ENCODE data around the gene PRPF31.

The PRPF31 gene

GRCh38 chr19:54106716-54107115, 8.8 kb upstream of the PRPF31 start:
- DNase-seq (ENCODE audit: low read depth in 2 of 2, low spot score in 1 of 2): no peak

DNA sequence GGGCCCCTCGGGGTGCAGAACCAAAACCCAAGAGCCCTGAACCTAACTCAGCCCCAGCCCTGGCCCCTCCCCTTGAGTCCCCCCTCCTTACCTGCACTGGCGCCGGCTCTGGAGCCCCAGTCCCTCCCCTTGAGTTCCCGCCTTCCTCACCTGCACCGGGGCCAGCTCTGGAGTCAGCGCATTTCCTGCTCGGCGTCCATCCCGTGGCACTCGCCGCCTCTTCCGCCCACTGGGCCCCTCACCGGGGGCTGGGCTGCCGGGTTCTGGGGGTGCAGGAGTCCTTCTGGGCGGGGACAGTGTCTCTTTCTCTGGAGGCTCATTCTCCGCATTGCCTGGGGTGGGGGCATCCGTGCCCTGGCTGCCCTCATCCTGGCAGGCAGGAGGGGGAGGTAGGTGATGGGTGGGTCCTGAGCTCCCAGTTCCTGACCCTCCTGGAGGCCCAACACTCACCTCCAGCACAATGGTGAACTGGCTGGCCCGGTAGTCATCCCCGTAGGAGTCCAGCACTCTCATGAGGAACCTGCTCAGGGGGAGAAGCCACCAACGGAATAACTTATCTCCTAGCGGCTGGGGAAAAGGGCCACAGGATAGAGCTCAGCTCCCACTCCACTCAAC, 7.6 kb upstream of the PRPF31 start:
- no peak for DNase-seq (ENCODE audit: low read depth in 2 of 2, low spot score in 1 of 2)

- no peak for DNase-seq (ENCODE audit: low read depth in 2 of 2, low spot score in 1 of 2)
Measured at GRCh38 chr19:54108496-54108895, 7.1 kb upstream of the PRPF31 start.

DNA sequence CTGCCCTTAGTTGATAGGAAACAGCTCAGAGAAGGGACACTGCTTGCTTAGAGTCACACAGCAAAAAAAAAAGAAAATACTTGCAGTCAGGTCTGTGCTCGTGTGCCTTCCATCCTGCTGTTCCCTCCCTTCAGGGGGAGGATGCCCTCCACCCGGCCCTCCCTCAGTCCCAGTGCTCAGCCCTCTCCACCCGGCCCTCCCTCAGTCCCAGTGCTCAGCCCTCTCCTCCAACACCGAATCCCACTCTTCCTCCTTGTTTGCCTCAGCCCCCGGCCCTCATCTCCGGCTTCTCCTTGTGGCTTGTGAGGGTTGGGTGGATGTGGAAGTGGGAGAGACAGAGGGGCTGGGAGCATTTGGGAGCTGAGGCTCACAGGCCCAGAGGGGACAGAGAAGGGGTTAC, 5.9 kb upstream of the PRPF31 start:
- DNase-seq (ENCODE audit: low read depth in 2 of 2, low spot score in 1 of 2): no peak

GRCh38 chr19:54114340-54115108, 1.0 kb upstream of the PRPF31 start:
- no peak for DNase-seq (ENCODE audit: low read depth in 2 of 2, low spot score in 1 of 2)

- DNase-seq (ENCODE audit: low read depth in 2 of 2, low spot score in 1 of 2): no peak
Measured at GRCh38 chr19:54121259-54121658, 5.7 kb downstream of the PRPF31 start.

DNA sequence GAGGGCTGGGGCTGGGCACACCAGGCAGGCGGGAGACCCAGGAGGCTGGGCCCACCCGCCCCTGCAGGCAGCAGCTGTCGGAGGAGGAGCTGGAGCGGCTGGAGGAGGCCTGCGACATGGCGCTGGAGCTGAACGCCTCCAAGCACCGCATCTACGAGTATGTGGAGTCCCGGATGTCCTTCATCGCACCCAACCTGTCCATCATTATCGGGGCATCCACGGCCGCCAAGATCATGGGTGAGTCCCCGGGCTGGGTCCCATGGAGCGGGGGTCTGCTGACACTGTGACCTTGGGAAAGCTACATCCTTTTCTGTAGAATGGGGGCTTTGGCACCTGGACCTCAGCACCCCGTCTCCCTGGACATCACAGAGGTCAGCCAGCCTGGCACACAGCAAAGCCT, 8.1 kb downstream of the PRPF31 start:
- no peak for DNase-seq (ENCODE audit: low read depth in 2 of 2, low spot score in 1 of 2)

GRCh38 chr19:54124393-54124792, 8.8 kb downstream of the PRPF31 start:
- DNase-seq (ENCODE audit: low read depth in 2 of 2, low spot score in 1 of 2): no peak

DNA sequence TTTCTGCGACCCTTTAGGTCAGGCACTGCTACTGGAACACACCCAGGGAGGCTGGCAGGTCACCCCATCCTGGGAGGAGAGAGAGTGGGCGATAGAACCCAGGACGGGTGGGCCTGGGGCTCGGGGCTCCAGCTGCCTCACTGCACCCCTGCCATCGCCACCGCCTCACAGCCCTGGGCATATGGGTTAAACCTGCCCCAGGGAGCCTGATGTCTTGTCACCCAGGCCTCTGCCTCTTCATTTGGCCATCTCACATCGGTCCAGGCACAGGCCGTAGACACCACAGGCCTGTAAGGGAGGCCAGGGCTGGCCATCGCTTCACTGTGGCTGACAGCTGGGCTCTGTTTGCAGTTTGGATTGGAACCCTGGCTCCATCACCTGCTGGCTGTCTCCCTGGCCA, 10.2 kb downstream of the PRPF31 start:
- DNase-seq (ENCODE audit: low read depth in 2 of 2, low spot score in 1 of 2): no peak

- DNase-seq (ENCODE audit: low read depth in 2 of 2, low spot score in 1 of 2): no peak
Measured at GRCh38 chr19:54127688-54128440, 12.3 kb downstream of the PRPF31 start.

GRCh38 chr19:54128441-54128725, 12.8 kb downstream of the PRPF31 start:
- no peak for DNase-seq (ENCODE audit: low read depth in 2 of 2, low spot score in 1 of 2)

- no peak for DNase-seq (ENCODE audit: low read depth in 2 of 2, low spot score in 1 of 2)
Measured at GRCh38 chr19:54128796-54129616, 13.5 kb downstream of the PRPF31 start.

DNA sequence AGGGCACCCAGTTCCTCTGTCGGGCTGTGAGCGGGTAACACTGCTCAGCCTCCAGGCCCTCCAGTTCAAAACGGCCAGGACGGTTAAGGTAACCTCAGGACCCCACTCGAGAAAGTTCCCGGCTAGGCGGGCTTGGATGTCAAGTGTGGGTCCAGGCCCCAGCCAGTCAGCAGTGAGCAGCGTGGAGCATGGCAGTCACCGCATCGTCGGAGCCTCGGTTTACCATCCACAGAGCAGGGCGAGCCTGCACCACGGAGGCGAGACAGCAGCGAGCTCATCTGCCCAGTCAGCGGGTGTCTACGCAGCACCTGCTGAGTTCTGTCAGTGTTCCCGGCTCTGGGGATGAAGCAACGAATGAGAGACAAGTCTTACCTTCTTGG, 14.1 kb downstream of the PRPF31 start:
- no peak for DNase-seq (ENCODE audit: low read depth in 2 of 2, low spot score in 1 of 2)

GRCh38 chr19:54133312-54133956, 17.9 kb downstream of the PRPF31 start:
- no peak for DNase-seq (ENCODE audit: low read depth in 2 of 2, low spot score in 1 of 2)

DNA sequence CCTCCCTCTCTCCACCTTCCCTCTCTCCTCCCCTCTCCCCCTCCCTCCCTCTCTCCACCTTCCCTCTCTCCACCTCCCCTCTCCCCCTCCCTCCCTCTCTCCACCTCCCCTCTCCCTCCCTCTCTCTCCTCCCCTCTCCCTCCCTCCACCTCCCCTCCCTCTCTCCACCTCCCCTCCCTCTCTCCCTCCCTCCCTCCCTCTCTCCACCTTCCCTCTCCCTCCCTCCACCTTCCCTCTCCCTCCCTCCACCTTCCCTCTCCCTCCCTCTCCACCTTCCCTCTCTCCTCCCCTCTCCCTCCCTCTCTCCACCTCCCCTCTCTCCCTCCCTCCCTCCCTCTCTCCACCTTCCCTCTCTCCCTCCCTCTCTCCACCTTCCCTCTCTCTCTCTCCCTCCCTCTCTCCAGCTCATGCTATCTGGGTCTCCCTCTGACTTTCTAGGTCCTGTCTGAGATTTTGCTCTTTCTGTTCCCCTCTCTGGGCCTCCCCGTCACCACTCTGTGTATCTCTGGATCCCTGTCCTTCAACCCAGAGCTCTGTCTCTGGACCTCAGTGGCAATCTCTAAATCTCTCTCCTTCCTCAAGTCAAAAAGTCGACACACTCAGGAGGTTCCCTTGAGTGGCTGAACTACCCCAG, 18.5 kb downstream of the PRPF31 start:
- no peak for DNase-seq (ENCODE audit: low read depth in 2 of 2, low spot score in 1 of 2)

GRCh38 chr19:54136086-54136863, 20.7 kb downstream of the PRPF31 start:
- no peak for DNase-seq (ENCODE audit: low read depth in 2 of 2, low spot score in 1 of 2)

- peak; percentile 92 to 98 for DNase-seq (ENCODE audit: low read depth in 2 of 2, low spot score in 1 of 2)
Measured at GRCh38 chr19:54136864-54137698, 21.5 kb downstream of the PRPF31 start.

DNA sequence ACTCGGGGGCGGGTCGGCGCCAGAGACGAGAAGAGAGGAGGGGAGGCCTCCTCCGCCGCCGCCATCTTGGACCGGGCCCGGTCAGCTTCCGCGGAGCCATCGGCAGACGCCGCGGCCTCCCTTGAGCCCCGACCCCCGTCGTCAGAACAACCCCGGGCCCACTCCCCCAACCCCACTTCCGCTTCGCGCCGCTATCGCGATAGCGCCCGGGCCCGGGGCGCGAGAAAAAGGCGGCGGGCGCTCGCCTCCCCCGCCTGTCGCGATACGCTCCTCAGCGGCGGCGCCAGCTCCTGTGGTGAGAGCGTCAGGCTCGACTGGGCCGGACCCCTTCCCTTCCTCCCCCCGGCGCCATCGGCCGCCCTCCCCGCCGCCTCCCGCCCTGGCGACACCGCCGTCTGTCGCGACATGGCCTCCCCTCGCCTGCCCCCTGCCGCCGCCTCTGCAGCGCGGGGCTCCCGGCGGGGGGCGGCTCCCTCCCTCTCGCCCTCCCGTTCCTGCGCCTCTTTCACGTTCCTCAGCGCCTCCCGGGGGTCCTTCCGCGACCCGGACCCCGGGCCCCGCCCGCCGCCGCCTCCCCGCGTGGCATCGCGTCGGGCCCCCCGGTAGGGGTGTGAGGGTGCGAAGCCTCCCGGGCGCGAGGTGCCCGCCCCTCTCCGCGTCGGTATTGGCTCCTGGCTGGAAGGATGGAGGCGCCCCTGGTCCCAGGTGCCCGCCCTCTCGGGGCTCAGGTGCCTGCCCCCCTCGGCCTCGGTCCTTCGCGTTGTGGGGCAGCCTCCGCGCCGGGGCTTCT, 22.3 kb downstream of the PRPF31 start, which contains the start of gene CNOT3:
Gene CNOT3 (plus strand): TSS at position 64 of the 790 bp plus-strand sequence. CDS start 5,217 bp downstream, outside the sequence.
- DNase-seq (ENCODE audit: low read depth in 2 of 2, low spot score in 1 of 2): no peak
